HCT116 (cell line): ENCODE data around the gene RBM26. TPM values are rescaled to one million over a fixed set of nuclear protein-coding genes. Genes with fewer than 3 reads are reported as not detected.

Source experiments
- ATAC-seq: fragments of 200-7000 bp; cut with Tn5 transposase; 2 replicates; pipeline ENCODE4 v1.9.1; 2020; ENCODE audit warnings: mild to moderate bottlenecking, moderate library complexity
- BruUV-seq: library from RNA; stranded (reverse); fragments of 400-500 nt; replicated peaks from 2 replicates; lab custom pipeline; 2021; lab: Mats Ljungman, UMichigan
- CTCF ChIA-PET: fragments of 300-600 bp; sonication (Branson Sonifier 250); formaldehyde crosslinking; loops from one replicate; lab custom pipeline; 2021; ENCODE audit warnings: antibody characterized with exemption; lab: Charles Lee
- POLR2A ChIA-PET: fragments of 300-600, 350-600 bp; sonication (Branson Sonifier 250); formaldehyde crosslinking; loops from one replicate; lab custom pipeline; 2021; ENCODE audit warnings: antibody characterized with exemption; lab: Charles Lee
- RAD21 ChIA-PET, 2 experiments: fragments of 300-600 bp; sonication (Branson Sonifier 250); formaldehyde crosslinking; loops; one replicate each; lab custom pipeline; 2023; ENCODE audit warnings: low total read pairs in 2 of 2; ENCODE audit not compliant: uncharacterized antibody in 2 of 2, unreplicated experiment in 2 of 2, low non-redundant PET in 1 of 2; lab: Charles Lee
- DNase-seq: peaks from one replicate; pipeline ENCODE4 v3.0.0-alpha.2; 2010; ENCODE audit warnings: low read depth, low spot score
- H2AFZ ChIP-seq: fragments of 200-600 bp; shearing (Covaris generic), sonication (generic); 2 replicates; pipeline ENCODE4 v1.6.1; 2017; ENCODE audit warnings: low read depth, mixed run types, mixed read lengths, antibody characterized with exemption, low read length; ENCODE audit not compliant: poor library complexity, severe bottlenecking
- H3K27ac ChIP-seq: 2 replicates; pipeline ENCODE4 v1.5.1; 2012; ENCODE audit warnings: low read depth, low read length
- H3K27me3 ChIP-seq: fragments of 200-600 bp; sonication (generic); 2 replicates; pipeline ENCODE4 v1.6.1; 2016; ENCODE audit warnings: mixed run types, low read length, mixed read lengths; ENCODE audit not compliant: insufficient read depth
- H3K36me3 ChIP-seq, 2 experiments: fragments of 200-500 bp in 1 of 2; fragments of 200-600 bp in 1 of 2; sonication (Bioruptor generic) in 1 of 2; sonication (generic) in 1 of 2; 2 replicates each; pipeline versions ENCODE4 v1.5.1 to v1.6.1; 2014 to 2016; ENCODE audit warnings: low read length in 2 of 2, inconsistent platforms in 1 of 2, mixed read lengths in 1 of 2, mixed run types in 1 of 2; ENCODE audit not compliant: insufficient read depth in 2 of 2, control insufficient read depth in 1 of 2
- H3K4me1 ChIP-seq, 2 experiments: fragments of 200-600 bp in 1 of 2; sonication (generic) in 1 of 2; 2 replicates each; pipeline versions ENCODE4 v1.5.1 to v1.6.1; 2012 to 2017; ENCODE audit warnings: low read length in 2 of 2, inconsistent platforms in 1 of 2, mild to moderate bottlenecking in 1 of 2, mixed read lengths in 1 of 2, mixed run types in 1 of 2, moderate library complexity in 1 of 2; ENCODE audit not compliant: insufficient read depth in 2 of 2, control insufficient read depth in 1 of 2
- H3K4me2 ChIP-seq: fragments of 200-600 bp; sonication (generic); 2 replicates; pipeline ENCODE4 v1.6.1; 2017; ENCODE audit warnings: mixed run types, low read length, mixed read lengths
- H3K4me3 ChIP-seq, 2 experiments: fragments of 200-600 bp in 1 of 2; sonication (generic) in 1 of 2; replicated peaks in 1 of 2; 2 replicates each; pipeline ENCODE4 v1.5.1; 2011 to 2016; ENCODE audit warnings: low read length in 2 of 2, control low read depth in 1 of 2, low read depth in 1 of 2, mild to moderate bottlenecking in 1 of 2, mixed read lengths in 1 of 2, mixed run types in 1 of 2
- H3K79me2 ChIP-seq: fragments of 200-600 bp; sonication (generic); 2 replicates; pipeline ENCODE4 v1.6.1; 2017; ENCODE audit warnings: mild to moderate bottlenecking, mixed run types, low read length, moderate library complexity, mixed read lengths; ENCODE audit not compliant: insufficient read depth
- H3K9ac ChIP-seq: fragments of 200-600 bp; sonication (generic); 2 replicates; pipeline ENCODE4 v1.6.1; 2016; ENCODE audit warnings: low read length, mixed read lengths
- H3K9me2 ChIP-seq: fragments of 200-600 bp; sonication (generic), shearing (Covaris generic); 2 replicates; pipeline ENCODE4 v1.6.1; 2017; ENCODE audit warnings: mixed run types, mild to moderate bottlenecking, moderate library complexity; ENCODE audit not compliant: insufficient read depth
- H3K9me3 ChIP-seq, 2 experiments: fragments of 200-500 bp in 1 of 2; fragments of 200-600 bp in 1 of 2; sonication (Bioruptor generic) in 1 of 2; sonication (generic) in 1 of 2; 2 replicates each; pipeline ENCODE4 v1.6.1; 2014 to 2017; ENCODE audit warnings: low read length in 2 of 2, mixed read lengths in 2 of 2, inconsistent platforms in 1 of 2, low read depth in 1 of 2, mild to moderate bottlenecking in 1 of 2, mixed run types in 1 of 2, moderate library complexity in 1 of 2; ENCODE audit not compliant: control insufficient read depth in 1 of 2, insufficient read depth in 1 of 2
- H4K20me1 ChIP-seq: fragments of 200-600 bp; sonication (generic), shearing (Covaris generic); 2 replicates; pipeline ENCODE4 v1.6.1; 2017; ENCODE audit warnings: mixed run types, mild to moderate bottlenecking, moderate library complexity; ENCODE audit not compliant: insufficient read depth
- EZH2 ChIP-seq: fragments of 200-600 bp; sonication (generic); IDR thresholded peaks from 2 replicates; pipeline ENCODE4 v1.6.1; 2017; ENCODE audit warnings: antibody characterized with exemption, mixed run types
- POLR2A ChIP-seq: IDR thresholded peaks from 2 replicates; pipeline ENCODE4 v1.7.0; 2011; ENCODE audit warnings: borderline replicate concordance; ENCODE audit not compliant: insufficient read depth, insufficient read length; ENCODE audit errors: extremely low read depth
- POLR2AphosphoS5 ChIP-seq: IDR thresholded peaks from 2 replicates; pipeline ENCODE4 v1.6.1; 2011; ENCODE audit warnings: mild to moderate bottlenecking, low read depth, low read length, moderate library complexity
- intact Hi-C: fragments of 100-400 bp; cut with micrococcal nuclease; formaldehyde crosslinking; loops from 2 replicates; pipeline ENCODE4 v1.10.0; 2022
- total RNA-seq: library from RNA; stranded (reverse); gene quantifications from one replicate; pipeline ENCODE4 v1.2.1, GENCODE V29; 2021; ENCODE audit not compliant: unreplicated experiment
- TF ChIP-seq, protein P1 (sequence below): IDR thresholded peaks from 2 replicates; pipeline ENCODE4 v1.6.1; 2011; ENCODE audit warnings: mild to moderate bottlenecking, low read length, moderate library complexity; ENCODE audit not compliant: insufficient replicate concordance; ENCODE audit errors: extremely low read depth

RBM26 gene
- total RNA-seq, 1 experiment from 2014 or later: 52.5 TPM

DNA sequence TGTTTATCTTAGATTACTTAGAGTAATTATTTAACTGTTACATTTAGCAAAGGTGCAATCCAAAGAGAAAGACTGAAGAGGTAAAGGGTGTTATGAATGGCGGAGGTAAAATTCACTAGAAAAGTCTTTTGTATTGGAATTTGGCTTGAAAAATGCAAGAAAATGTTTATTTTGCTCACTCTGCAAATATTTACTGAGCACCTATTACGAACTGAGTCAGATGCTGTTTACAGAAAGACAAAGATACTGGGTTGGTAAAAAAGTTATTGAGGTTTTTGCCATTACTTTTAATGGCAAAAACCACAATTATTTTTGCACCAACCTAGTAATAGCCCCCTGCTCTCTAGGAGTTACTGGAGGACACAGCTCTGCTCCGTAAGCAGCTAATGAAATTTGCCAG lies 135.2 kb downstream of the RBM26 start:
- Histone ChIP-seq H3K9me3 (no peaks in the 10 kb centered on the region), H3K9me2 (no peaks in the 10 kb centered on the region; the same call in 1 of the 2 replicates), H3K4me2 (no peak overlapping the region), H3K4me3 (no peak overlapping the region), H3K36me3 (no peaks in the 10 kb centered on the region), H3K79me2 (no peaks in the 10 kb centered on the region), H2AFZ (no peak overlapping the region), H3K9ac (no peak overlapping the region), H3K27ac (no peak overlapping the region), H3K27me3 (peaks cover 13% of the 10 kb centered on the region; the same call in 1 of the 2 replicates), H4K20me1 (no peaks in the 10 kb centered on the region), H3K4me1 (no peaks in the 10 kb centered on the region)
- intact Hi-C loops: no loop called here
- CTCF ChIA-PET: no interaction called here
- no peak for DNase-seq
- TF ChIP-seq POLR2A (no peak), POLR2AphosphoS5 (no peak), EZH2 (no peak)
- TF ChIP-seq, protein P1, sequence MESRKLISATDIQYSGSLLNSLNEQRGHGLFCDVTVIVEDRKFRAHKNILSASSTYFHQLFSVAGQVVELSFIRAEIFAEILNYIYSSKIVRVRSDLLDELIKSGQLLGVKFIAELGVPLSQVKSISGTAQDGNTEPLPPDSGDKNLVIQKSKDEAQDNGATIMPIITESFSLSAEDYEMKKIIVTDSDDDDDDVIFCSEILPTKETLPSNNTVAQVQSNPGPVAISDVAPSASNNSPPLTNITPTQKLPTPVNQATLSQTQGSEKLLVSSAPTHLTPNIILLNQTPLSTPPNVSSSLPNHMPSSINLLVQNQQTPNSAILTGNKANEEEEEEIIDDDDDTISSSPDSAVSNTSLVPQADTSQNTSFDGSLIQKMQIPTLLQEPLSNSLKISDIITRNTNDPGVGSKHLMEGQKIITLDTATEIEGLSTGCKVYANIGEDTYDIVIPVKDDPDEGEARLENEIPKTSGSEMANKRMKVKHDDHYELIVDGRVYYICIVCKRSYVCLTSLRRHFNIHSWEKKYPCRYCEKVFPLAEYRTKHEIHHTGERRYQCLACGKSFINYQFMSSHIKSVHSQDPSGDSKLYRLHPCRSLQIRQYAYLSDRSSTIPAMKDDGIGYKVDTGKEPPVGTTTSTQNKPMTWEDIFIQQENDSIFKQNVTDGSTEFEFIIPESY: no peak
- POLR2A ChIA-PET: no interaction called here
- BruUV-seq: no TSS peak
- RAD21 ChIA-PET: no interaction called here
- no peak for ATAC-seq

Other genes with a start within 250 kb of the RBM26 start
- gene NDFIP2, start 74.9 kb upstream of the RBM26 start, total RNA-seq: 49.6 TPM